GM15510 (cell line): ENCODE data around the gene HEXA.

Experiments used
- POLR2A ChIP-seq: IDR thresholded peaks from 3 replicates; pipeline ENCODE4 v1.6.1; 2011; ENCODE audit warnings: borderline replicate concordance; ENCODE audit not compliant: insufficient read length; ENCODE audit errors: extremely low read depth

The HEXA gene

GRCh38 chr15:72375846-72376581 lies at the start of gene HEXA:
TSS of gene HEXA (minus strand) at chr15:72376014. CDS start at chr15:72375972, 42 bp downstream.
- TF ChIP-seq POLR2A, result peak; percentile 93

GRCh38 chr15:72423256-72423655 lies 47.4 kb upstream of the HEXA start:
- no peak for TF ChIP-seq POLR2A

- TF ChIP-seq POLR2A, result no peak
These were observed 45.7 kb upstream of the HEXA start for GRCh38 chr15:72421484-72421883.

GRCh38 chr15:72420576-72420975 lies 44.8 kb upstream of the HEXA start:
- TF ChIP-seq POLR2A, result no peak

GRCh38 chr15:72415304-72415703 lies 39.5 kb upstream of the HEXA start:
- no peak for TF ChIP-seq POLR2A

- TF ChIP-seq POLR2A, result no peak
These were observed 35.7 kb upstream of the HEXA start for GRCh38 chr15:72411544-72411943.

GRCh38 chr15:72411111-72411510 lies 35.3 kb upstream of the HEXA start:
- no peak for TF ChIP-seq POLR2A

- no peak for TF ChIP-seq POLR2A
These were observed 31.1 kb upstream of the HEXA start for GRCh38 chr15:72406936-72407335.

GRCh38 chr15:72404841-72405240 lies 29.0 kb upstream of the HEXA start:
- no peak for TF ChIP-seq POLR2A

GRCh38 chr15:72404356-72404755 lies 28.5 kb upstream of the HEXA start:
- no peak for TF ChIP-seq POLR2A

GRCh38 chr15:72402726-72403125 lies 26.9 kb upstream of the HEXA start:
- no peak for TF ChIP-seq POLR2A

- TF ChIP-seq POLR2A, result no peak
These were observed 22.8 kb upstream of the HEXA start for GRCh38 chr15:72398648-72399047.

GRCh38 chr15:72397796-72398588 lies 22.2 kb upstream of the HEXA start, which contains the start of gene TMEM202:
TSS of gene TMEM202 (plus strand) at chr15:72398305. CDS start at chr15:72398327, 22 bp downstream.
- TF ChIP-seq POLR2A, result no peak

GRCh38 chr15:72389231-72389630 lies 13.4 kb upstream of the HEXA start:
- no peak for TF ChIP-seq POLR2A

GRCh38 chr15:72387741-72388140 lies 11.9 kb upstream of the HEXA start:
- no peak for TF ChIP-seq POLR2A

GRCh38 chr15:72382146-72382545 lies 6.3 kb upstream of the HEXA start:
- TF ChIP-seq POLR2A, result no peak
